Subcutaneous adipose tissue (tissue), 4 donors: ENCODE results near the gene ZNF888. TPM values are rescaled to one million over a fixed set of nuclear protein-coding genes. Genes with fewer than 3 reads are reported as not detected.

Experiments
- total RNA-seq, 4 donors: library from RNA; depleted of rRNA; stranded (reverse); fragments of >200 nt; gene quantifications; one replicate each; pipeline ENCODE4 v1.1.0, GENCODE V29; 2016
- TF ChIP-seq, protein P1 (sequence below): fragments of 450-650 bp; IDR thresholded peaks from one replicate; pipeline ENCODE4 v1.5.1; 2016; ENCODE audit warnings: low read depth, mild to moderate bottlenecking, control low read depth, antibody characterized with exemption, moderate library complexity

ZNF888 gene
- total RNA-seq = 1 to 10 TPM; 3.4 to 6.3 (median 4.9) TPM

GRCh38 chr19:52922841-52923777 lies at the start of gene ZNF888:
ZNF888 (minus strand) TSS chr19:52923428; CDS start chr19:52917873, 5,555 bp downstream.
- TF ChIP-seq, protein P1, sequence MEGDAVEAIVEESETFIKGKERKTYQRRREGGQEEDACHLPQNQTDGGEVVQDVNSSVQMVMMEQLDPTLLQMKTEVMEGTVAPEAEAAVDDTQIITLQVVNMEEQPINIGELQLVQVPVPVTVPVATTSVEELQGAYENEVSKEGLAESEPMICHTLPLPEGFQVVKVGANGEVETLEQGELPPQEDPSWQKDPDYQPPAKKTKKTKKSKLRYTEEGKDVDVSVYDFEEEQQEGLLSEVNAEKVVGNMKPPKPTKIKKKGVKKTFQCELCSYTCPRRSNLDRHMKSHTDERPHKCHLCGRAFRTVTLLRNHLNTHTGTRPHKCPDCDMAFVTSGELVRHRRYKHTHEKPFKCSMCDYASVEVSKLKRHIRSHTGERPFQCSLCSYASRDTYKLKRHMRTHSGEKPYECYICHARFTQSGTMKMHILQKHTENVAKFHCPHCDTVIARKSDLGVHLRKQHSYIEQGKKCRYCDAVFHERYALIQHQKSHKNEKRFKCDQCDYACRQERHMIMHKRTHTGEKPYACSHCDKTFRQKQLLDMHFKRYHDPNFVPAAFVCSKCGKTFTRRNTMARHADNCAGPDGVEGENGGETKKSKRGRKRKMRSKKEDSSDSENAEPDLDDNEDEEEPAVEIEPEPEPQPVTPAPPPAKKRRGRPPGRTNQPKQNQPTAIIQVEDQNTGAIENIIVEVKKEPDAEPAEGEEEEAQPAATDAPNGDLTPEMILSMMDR = no peak

DNA sequence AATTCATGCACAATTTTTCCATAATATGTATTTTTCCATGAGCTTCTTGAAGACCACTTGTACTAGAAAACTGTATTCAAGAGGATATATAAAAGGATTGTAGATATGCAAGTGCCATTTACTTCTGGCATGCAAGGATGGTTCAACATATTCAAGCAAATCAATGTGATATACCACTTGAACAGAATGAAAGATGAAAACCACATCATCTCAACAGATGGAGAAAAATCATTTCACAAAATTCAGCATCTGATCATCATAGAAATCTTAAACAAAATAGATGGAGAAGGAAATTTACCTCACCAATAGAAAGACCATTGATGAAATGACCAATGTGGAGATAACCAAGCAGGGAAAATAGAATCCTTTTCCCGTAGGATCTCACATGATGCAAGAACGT lies 44.5 kb upstream of the ZNF888 start:
- TF ChIP-seq, protein P1 = no peak

GRCh38 chr19:52963247-52963618 lies 40.0 kb upstream of the ZNF888 start:
- TF ChIP-seq, protein P1 = no peak

- TF ChIP-seq, protein P1 = no peak
These were observed 39.4 kb upstream of the ZNF888 start, which contains the start of gene ZNF816 for GRCh38 chr19:52962394-52963246. ZNF816 (minus strand) TSS chr19:52962881; CDS start chr19:52956089, 6,792 bp downstream.

DNA sequence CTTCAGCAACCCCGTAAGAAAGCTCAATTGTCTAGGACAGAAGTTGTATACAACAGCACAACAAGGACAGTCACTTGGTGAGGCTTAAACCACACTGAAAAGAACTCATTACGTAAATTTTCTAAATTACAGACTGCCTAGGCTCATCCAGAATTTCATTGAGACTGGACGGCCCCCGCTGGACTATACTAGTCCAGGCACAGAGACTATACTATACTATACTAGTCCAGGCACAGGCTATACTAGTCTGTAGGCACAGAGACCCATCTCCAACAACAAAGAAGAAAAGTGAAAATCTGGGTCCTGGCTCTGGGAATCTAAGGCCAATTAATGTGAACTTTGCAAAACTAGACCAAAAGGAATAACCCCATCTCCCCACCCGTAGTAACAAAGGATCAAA lies 38.8 kb upstream of the ZNF888 start:
- TF ChIP-seq, protein P1 = no peak

DNA sequence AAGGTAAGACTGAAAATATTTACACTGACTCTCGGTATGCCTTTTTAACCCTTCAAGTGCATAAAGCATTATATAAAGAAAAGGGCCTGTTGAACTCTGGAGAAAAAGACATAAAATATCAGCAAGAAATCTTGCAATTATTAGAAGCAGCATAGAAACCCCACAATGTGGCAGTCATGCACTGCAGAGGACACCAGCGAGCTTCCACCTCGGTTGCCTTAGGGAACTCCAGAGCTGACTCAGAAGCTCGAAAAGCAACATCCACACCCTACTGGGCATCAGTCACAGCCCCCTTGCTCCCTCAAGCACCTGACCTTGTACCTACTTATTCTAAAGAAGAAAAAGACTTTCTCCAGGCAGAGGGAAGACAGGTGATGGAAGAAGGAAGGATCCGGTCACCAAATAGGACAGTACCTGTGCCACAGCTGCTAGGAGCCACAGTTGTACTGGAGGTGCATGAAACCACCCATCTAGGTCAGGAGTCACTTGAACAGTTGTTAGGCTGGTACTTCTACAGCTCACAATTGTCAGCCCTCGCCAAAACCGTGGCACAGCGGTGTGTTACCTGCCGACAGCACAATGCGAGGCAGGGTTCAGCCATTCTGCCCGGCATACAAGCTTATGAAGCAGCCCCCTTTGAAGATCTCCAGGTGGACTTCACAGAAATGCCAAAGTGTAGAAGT lies 36.5 kb upstream of the ZNF888 start:
- TF ChIP-seq, protein P1 = no peak
